ENCODE measurements around the gene SAMD14. TPM values are rescaled to one million over a fixed set of nuclear protein-coding genes. Genes with fewer than 3 reads are reported as not detected.

The SAMD14 gene
- total and polyA plus RNA-seq, 11 donors, result 0.44 to 3.9 (median 1.2) TPM

GRCh38 chr17:50150354-50151040 is 20.5 kb upstream of the SAMD14 start, which contains the start of gene PPP1R9B:
Gene PPP1R9B, minus strand, starts transcription at chr17:50150677. Its CDS starts 164 bp downstream, at chr17:50150513.
- Histone ChIP-seq H3K36me3 (no peaks in the 10 kb centered on the region), H3K4me1 (peaks cover 16 to 86% (median 67%) of the 10 kb centered on the region in 12 donors), H3K27ac (peak within 1 kb of the TSS; percentile 83 to 99 (median 96)), H3K27me3 (no peaks in the 10 kb centered on the region), H3K4me3 (peak within 1 kb of the TSS; percentile 61 to 98 (median 92)), H3K9me3 (no peaks in the 10 kb centered on the region)
- WGBS, 4 donors, result 0 to 1% (median 1%) methylated on average over 27 to 69 of the region's 69 CpGs
- TF ChIP-seq POLR2A (IDR thresholded peaks at IDR 0.05), result no peak
- no peak for TF ChIP-seq CTCF (IDR thresholded peaks at IDR 0.05)
- ATAC-seq (peak in 2 of 4 donors; percentile 0 to 1), DNase-seq (peak in 2 of 5 donors; percentile 28 to 30)
- intact Hi-C loops (cut with DNase I), result loop anchor here in 1 of 10 donors (5.0 kb wide), 1 partner anchor 53 kb away; the partner anchor contains the start of gene PDK2

GRCh38 chr17:50149417-50150353 is 19.7 kb upstream of the SAMD14 start:
- H3K36me3 ChIP-seq, result peaks cover 0 to 6% (median 5%) of the 10 kb centered on the region in 9 donors
- H3K9me3 ChIP-seq, result no peaks in the 10 kb centered on the region
- peak overlapping the region; percentile 61 to 98 (median 92) for H3K4me3 ChIP-seq
- 0 to 1% (median 0%) methylated on average over 9 to 123 of the region's 123 CpGs for WGBS, 4 donors
- DNase-seq (peak; percentile 64 to 88 (median 69)), ATAC-seq (peak in 1 of 4 donors; percentile 4)
- intact Hi-C loops (cut with DNase I), result loop anchor here in 2 of 10 donors (5.0 kb wide), 2 partner anchors 37 to 52 kb away; partner anchors contain the start of gene PDK2 (in 1 of the 2)
- TF ChIP-seq CTCF (IDR thresholded peaks at IDR 0.05) (peak in 6 of 12 donors; percentile 8 to 33 (median 23)), POLR2A (IDR thresholded peaks at IDR 0.05) (no peak)
- H3K4me1 ChIP-seq, result peaks cover 16 to 90% (median 68%) of the 10 kb centered on the region in 12 donors
- H3K27me3 ChIP-seq, result no peaks in the 10 kb centered on the region
- peak overlapping the region; percentile 83 to 99 (median 96) for H3K27ac ChIP-seq

DNA sequence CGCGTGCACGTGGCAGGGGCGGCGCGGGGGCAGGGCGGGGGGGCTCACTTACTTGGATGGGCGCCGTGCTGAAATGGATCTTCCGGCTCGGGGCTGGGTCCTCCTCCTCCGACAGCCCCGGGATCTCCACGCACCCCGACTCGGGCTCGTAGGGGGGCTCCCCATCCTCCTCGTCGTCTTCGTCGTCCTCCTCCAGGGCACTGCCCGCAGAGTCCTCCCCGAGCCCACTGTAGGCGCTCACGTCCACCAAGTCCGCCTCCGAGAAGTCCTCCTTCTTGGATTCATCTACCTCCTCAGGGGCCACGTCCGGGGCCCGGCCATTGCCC is 19.1 kb upstream of the SAMD14 start:
- peak in 1 of 5 donors; percentile 54 for DNase-seq
- H3K36me3 ChIP-seq, result peaks cover 0 to 12% (median 12%) of the 10 kb centered on the region in 9 donors
- 0 to 1% (median 1%) methylated on average over 7 to 30 of the region's 30 CpGs for WGBS, 4 donors
- ATAC-seq, result no peak
- H3K9me3 ChIP-seq, result no peaks in the 10 kb centered on the region
- intact Hi-C loops (cut with DNase I), result loop anchor here in 1 of 10 donors (5.0 kb wide), 1 partner anchor 37 kb away; no protein-coding TSS in a partner anchor
- peaks cover 16 to 90% (median 64%) of the 10 kb centered on the region in 12 donors for H3K4me1 ChIP-seq
- peak overlapping the region; percentile 61 to 98 (median 92) for H3K4me3 ChIP-seq
- H3K27me3 ChIP-seq, result no peaks in the 10 kb centered on the region
- H3K27ac ChIP-seq, result peak overlapping the region; percentile 83 to 99 (median 96)
- TF ChIP-seq POLR2A (IDR thresholded peaks at IDR 0.05) (no peak), CTCF (IDR thresholded peaks at IDR 0.05) (no peak)

Data from heart left ventricle (tissue), 16 donors.